Frontal cortex (tissue), 4 donors: ENCODE results near the gene FGD3. TPM values are rescaled to one million over a fixed set of nuclear protein-coding genes. Genes with fewer than 3 reads are reported as not detected.
A peak's percentile ranks its signal among the peaks of the same experiment; 100 is the strongest.

ENCODE experiments used
- DNase-seq, 2 donors: peaks; one replicate each; pipeline ENCODE4 v3.0.0; 2012; ENCODE audit warnings: low spot score in 2 of 2
- FAIRE-seq: peaks from 2 replicates; lab custom pipeline; 2012; peaks lifted over from hg19 to GRCh38; lab: Jason Lieb, UNC
- total RNA-seq: library from RNA; depleted of rRNA; stranded (reverse); fragments of >200 nt; gene quantifications from one replicate; pipeline ENCODE4 v1.2.3, GENCODE V29; 2014
- donor health status: control.
- donor health status: control.
- donor health status: control.

Gene FGD3
- total RNA-seq, 1 donor from 2014 or later: 17.9 TPM

- FAIRE-seq (no peak), DNase-seq (no peak)
These were observed 95.8 kb downstream of the FGD3 start for GRCh38 chr9:93043122-93043521.

DNA sequence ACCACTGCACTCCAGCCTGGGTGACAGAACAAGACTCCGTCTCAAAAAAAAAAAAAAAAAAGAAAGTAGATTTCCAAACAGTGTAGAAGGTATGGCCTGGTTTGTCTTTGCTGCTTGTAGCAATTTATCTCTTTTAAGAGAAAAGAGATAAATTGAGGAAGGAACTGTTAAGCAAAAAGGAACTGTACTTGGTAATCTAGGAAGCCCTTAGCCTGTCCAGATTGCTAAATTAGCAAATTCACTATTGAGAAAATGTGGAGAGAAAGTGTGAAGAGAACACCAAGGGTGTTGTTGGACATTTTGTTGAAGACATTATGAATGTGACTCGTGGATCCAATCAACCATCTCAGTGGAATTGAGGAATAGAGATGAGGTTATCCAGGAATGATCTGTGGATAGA is 98.2 kb downstream of the FGD3 start:
- FAIRE-seq: no peak
- DNase-seq: no peak

- FAIRE-seq: no peak
- no peak for DNase-seq
These were observed 101.5 kb downstream of the FGD3 start for GRCh38 chr9:93048566-93049448.

DNA sequence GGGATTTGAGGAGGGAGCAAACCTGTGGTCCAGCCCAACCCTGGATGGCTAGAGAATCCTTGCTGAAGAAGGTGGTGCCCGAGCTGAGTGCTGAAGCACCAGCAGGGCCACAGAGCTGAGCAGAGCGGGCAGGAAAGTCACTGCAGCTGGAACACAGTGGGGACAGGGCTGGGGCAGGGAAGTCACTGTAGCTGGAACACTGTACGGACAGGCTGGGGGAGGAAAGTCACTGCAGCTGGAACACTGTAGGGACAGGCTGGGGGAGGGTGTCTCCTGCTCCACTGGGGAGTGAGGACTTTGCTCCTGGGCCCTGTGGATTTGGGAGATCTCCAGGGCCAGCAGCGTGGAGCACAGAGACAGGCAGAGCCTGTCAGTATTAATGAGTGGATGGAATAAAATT is 102.2 kb downstream of the FGD3 start:
- FAIRE-seq: no peak
- no peak for DNase-seq

GRCh38 chr9:93050231-93050630 is 102.9 kb downstream of the FGD3 start:
- FAIRE-seq: no peak
- no peak for DNase-seq

GRCh38 chr9:93051680-93052089 is 104.4 kb downstream of the FGD3 start:
- FAIRE-seq (no peak), DNase-seq (no peak)

DNA sequence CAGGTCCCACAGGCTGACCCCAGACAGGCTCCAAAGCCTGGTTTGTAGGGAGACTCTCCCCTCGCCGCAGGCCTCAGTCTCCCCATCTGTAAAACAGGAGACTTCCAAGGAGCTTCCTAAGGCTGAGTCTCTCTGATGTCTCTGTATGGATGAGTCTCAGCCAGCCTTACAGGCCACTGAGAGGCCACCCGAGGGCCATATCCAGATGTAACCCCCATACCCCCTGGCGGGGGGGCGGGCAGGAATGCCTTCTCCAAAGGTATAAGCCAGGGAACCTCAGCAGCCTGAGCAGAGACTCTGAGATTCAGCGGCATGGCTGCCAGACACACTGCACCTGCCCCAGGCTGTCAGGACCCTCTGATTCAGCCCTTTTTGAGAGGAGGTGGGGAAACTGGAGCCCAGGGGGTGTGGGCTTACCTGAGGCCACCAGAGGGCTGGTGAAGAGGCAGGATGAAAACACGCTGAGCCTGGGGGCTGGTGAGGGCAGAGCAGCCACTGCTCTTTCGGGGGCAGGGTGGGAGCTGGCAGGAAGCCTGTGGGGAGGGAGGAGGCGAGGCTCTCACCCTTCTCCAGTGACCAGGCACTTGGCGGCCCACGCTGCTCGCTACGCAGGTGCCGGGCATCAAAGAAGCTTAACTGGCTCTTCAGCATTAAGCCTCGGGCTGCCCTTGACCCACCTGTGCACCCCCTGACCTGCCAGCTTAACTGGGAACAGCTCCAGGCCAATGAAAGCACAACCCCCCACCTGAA is 105.6 kb downstream of the FGD3 start:
- no peak for DNase-seq
- no peak for FAIRE-seq

DNA sequence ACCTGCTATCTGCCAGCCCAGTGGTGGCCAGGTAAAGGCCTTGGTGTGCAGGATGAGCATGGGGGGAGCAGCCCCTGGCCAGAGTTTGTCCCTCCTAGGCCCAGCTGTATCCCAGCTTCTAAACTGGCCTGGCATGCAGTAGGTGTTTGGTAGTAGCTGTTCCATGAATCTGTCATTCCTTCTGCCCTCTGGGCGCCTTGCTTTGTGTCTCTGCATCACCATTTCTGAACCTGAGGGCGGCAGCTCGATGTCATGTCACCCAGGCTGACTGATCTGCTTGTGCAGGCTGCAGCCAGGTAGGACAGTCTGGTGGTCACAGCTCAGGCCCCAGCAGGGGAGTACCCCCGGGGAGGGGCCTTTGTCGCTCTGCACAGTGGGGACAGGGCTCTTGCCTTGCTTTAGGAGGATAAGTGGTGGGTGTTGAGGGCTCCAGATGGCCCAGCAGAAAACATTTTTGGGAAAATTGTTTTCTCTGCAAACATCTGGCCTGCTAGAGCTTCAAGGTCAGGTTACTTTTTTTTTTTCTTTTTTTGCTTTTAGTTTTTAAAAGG is 106.5 kb downstream of the FGD3 start:
- no peak for FAIRE-seq
- DNase-seq: no peak

- DNase-seq (no peak), FAIRE-seq (no peak)
These were observed 107.7 kb downstream of the FGD3 start for GRCh38 chr9:93054758-93055704.

DNA sequence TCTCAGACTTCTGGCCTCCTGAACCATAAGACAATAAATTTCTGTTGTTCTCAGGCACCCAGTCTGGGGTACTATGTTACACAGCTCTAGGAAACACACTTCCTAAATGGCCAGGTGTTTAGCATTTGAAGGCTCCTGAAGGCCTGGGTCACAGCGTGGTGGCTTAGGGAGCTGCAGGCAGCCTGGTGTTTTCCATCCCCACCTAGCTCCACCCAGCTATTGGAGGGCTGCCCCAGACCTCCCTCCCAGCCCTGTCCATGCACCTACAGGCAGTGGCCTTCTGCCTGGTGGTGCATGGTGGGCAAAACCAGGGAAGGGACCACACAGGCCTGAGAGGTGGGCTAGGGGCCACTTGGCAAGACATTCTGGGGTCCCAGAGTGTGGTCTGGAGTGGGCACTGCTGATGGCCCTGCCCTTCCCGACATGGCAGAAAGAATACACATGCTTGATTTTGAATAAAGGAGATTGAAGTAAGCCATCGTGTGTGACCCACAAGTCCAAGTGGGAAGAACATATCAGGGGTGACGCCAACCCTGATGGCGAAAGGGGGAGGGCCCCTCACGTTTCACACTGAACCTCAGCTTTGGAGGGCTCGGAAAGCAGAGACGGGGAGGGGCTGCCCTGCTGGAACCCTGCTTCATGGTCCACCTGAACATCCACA is 109.8 kb downstream of the FGD3 start:
- DNase-seq (no peak), FAIRE-seq (no peak)

- FAIRE-seq (no peak), DNase-seq (no peak)
These were observed 110.5 kb downstream of the FGD3 start for GRCh38 chr9:93057703-93058354.

- DNase-seq (peak; percentile 51 to 68), FAIRE-seq (no peak)
These were observed 111.2 kb downstream of the FGD3 start, which contains the start of gene SUSD3 for GRCh38 chr9:93058355-93059010. Gene SUSD3 (plus strand): TSS chr9:93058701. CDS start chr9:93058743, 42 bp downstream.

DNA sequence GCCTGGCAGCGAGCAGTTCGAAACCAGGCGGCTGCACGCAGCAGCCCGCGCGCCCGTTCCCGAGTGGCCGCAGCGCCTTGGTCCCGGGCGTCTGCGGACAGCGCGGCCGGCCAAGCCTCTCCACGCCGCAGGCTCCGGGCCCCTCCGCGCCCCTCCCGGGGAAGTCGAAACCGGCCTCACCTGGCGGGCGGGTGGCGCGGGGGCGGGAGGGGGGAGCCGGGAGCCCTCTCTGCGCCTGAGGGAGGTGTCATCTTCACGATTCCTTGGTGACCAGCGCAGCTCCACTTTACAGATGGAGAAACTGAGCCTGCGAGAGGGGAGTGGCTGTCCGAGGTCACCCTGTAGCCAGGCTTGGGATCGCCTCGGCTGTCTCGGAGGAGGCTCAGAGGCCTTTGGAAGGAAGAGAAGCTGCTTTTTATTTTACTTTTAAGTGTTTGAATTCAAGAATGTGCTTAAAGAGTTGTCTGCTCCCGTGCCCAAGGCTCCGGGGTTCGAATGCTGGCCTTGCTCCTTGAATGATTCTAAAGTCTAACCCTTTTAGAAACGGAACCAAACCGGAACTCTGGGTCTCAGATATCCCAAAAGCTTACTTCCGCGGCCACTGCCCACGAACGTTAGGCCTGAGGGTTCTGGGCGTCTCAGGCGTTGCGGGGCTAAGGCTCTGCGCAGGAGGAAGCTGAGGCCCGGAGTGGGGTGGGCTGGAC is 111.8 kb downstream of the FGD3 start:
- DNase-seq (no peak), FAIRE-seq (no peak)

DNA sequence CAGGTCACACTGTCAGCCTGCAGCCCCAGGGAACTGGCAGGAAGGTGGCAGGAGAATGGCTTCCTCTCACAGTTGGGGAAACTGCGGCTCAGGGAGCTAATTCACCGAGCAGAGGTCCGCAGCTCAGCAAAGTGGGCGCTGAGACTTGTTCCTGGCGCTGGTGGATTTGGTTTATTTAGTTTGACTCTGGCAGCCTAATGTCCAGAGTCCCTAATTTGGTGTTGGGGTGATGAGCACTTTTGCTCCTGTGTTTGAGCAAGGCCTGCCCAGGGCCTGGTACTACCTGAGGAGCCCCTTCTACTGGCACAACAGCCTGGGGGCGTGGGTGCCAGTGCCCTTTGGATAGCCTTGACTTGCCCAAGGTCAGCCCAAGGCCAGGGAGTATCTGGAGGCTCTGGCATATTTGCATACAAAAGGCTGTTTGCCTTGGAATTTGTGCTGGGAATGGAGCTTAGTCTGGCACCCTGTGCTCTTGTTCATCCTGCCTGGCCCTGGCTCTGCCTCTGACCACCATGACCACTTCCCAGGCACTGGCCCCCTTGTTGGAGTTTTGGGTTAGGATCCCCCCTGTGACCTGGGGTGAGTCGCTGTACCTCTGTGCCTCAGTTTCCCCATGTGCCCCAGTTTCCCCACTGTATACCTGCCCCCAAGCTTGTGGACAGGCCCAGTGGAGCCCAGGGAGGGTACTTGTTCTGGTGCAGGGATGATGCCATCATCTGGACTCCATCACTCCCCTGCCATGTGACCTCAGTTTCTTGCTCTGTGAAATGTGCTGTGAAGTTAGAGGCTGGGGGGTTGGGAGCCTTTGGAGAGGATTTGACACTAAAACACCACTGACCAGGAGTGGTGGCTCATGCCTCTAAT is 112.6 kb downstream of the FGD3 start:
- DNase-seq (no peak), FAIRE-seq (no peak)

DNA sequence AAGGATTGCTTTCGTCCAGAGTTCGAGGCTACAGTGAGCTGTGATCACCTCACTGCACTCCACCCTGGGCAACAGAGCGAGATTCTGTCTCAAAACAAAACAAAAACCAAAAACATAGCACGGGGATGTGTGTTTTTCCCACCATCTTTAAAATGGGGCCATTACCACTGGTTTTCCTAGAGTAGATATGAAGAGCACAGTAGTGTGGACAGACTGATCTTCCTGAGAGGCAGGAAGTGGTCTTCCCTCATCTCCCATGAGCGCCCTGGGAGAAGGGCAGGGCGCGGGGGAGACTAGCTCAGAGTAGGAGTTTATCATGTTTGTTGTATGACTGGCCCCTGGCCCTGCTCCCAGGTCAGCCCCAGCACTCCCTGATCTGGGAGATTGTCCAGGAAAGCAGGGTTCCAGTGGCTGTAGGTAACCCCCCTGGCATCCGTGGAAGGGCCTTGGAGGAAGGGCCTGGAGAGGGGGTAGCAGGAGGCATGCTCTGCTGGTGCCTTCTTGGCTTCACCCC is 113.5 kb downstream of the FGD3 start:
- FAIRE-seq (no peak), DNase-seq (no peak)

DNA sequence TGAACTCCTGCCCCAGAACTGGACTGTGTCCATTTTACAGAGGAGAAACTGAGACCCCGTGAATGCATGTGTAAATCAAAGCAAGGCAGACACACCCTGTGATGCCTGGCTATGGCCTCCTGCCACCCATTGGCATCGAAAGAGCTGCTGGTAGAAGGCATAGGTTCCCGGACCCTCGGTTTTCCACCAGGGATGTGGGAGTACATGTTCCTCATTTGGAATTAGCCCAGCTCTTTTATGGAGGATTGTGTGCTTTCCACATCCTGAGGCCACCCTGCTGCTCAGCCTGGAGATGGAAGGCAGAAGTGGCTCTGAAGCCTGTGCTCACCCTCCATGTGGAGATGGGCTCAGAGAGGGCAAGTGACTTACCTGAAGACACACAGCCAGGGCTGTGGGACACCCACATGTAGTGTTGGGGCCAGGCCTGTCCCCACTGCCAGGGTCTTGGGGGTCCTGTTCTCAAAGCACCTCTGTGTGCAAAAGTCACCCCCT is 114.0 kb downstream of the FGD3 start:
- DNase-seq: no peak
- FAIRE-seq: no peak
